Measurements from ENCODE around the gene SUV39H1.
"Not testable (repeated sequence)": the region's sequence is repeated elsewhere in the genome, so short reads cannot be mapped to it uniquely, and the experiment has no call there.

SUV39H1 gene

DNA sequence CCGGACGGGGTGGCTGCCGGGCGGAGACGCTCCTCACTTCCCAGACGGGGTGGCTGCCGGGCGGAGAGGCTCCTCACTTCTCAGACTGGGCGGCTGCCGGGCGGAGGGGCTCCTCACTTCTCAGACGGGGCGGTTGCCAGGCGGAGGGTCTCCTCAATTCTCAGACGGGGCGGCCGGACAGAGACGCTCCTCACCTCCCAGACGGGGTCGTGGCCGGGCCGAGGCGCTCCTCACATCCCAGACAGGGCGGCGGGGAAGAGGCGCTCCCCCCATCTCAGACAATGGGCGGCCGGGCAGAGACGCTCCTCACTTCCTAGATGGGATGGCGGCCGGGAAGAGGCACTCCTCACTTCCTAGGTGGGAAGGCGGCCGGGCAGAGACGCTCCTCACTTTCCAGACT, 36.8 kb upstream of the SUV39H1 start:
- H3K27me3 ChIP-seq (ENCODE audit: insufficient read depth, low read length, poor library complexity, severe bottlenecking); H3K9me2 ChIP-seq (replicated peaks; ENCODE audit: low read depth, low read length); H3K4me2 ChIP-seq (ENCODE audit: low read depth, low read length, poor library complexity, severe bottlenecking); H3K4me1 ChIP-seq (ENCODE audit: insufficient read depth, low read length, poor library complexity, severe bottlenecking); H3K4me3 ChIP-seq (ENCODE audit: low read length, poor library complexity, severe bottlenecking); H3K9me3 ChIP-seq (ENCODE audit: insufficient read depth, low read depth, low read length); H3F3A ChIP-seq (ENCODE audit: low read depth); H3K79me2 ChIP-seq (ENCODE audit: insufficient read depth, low read length); H4K20me1 ChIP-seq (ENCODE audit: insufficient read depth, low read length, poor library complexity, severe bottlenecking); H3K36me3 ChIP-seq (ENCODE audit: insufficient read depth, low read length); H3K9ac ChIP-seq (ENCODE audit: low read depth, low read length, poor library complexity, severe bottlenecking); H2AFZ ChIP-seq (ENCODE audit: low read length): not testable (repeated sequence)

DNA sequence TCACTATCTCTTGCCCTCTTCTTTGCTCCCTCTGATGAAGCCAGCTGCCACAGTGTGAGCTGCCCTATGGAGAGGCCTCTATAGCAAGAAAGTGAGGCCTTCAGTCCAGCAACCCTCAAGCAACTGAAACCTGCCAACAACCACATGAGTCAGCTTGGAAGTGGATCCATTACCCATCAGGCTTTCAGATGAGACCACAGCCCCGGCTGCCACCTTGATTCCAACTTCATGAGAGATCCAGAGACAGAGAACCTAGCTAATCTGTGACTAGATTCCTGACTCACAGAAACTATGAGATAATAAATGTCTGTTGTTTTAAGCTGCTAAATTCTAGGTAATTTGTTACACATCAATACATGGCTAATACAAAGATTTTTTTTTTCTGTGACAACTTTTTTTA, 33.3 kb upstream of the SUV39H1 start:
- Histone ChIP-seq H3K9me3 (ENCODE audit: insufficient read depth, low read depth, low read length) (no peaks in the 10 kb centered on the region), H2AFZ (ENCODE audit: low read length) (no peak overlapping the region), H3K27me3 (ENCODE audit: insufficient read depth, low read length, poor library complexity, severe bottlenecking) (no peaks in the 10 kb centered on the region), H3F3A (ENCODE audit: low read depth) (no peaks in the 10 kb centered on the region), H3K36me3 (ENCODE audit: insufficient read depth, low read length) (no peaks in the 10 kb centered on the region), H3K79me2 (ENCODE audit: insufficient read depth, low read length) (no peaks in the 10 kb centered on the region), H3K9me2 (replicated peaks; ENCODE audit: low read depth, low read length) (no peaks in the 10 kb centered on the region), H3K4me1 (ENCODE audit: insufficient read depth, low read length, poor library complexity, severe bottlenecking) (no peaks in the 10 kb centered on the region), H3K9ac (ENCODE audit: low read depth, low read length, poor library complexity, severe bottlenecking) (no peak overlapping the region), H3K4me3 (ENCODE audit: low read length, poor library complexity, severe bottlenecking) (no peak overlapping the region), H3K4me2 (ENCODE audit: low read depth, low read length, poor library complexity, severe bottlenecking) (no peak overlapping the region), H4K20me1 (ENCODE audit: insufficient read depth, low read length, poor library complexity, severe bottlenecking) (no peaks in the 10 kb centered on the region)
- TF ChIP-seq EZH2phosphoT487 (IDR thresholded peaks at IDR 0.05; ENCODE audit: borderline replicate concordance) = no peak
- TF ChIP-seq, protein P1, sequence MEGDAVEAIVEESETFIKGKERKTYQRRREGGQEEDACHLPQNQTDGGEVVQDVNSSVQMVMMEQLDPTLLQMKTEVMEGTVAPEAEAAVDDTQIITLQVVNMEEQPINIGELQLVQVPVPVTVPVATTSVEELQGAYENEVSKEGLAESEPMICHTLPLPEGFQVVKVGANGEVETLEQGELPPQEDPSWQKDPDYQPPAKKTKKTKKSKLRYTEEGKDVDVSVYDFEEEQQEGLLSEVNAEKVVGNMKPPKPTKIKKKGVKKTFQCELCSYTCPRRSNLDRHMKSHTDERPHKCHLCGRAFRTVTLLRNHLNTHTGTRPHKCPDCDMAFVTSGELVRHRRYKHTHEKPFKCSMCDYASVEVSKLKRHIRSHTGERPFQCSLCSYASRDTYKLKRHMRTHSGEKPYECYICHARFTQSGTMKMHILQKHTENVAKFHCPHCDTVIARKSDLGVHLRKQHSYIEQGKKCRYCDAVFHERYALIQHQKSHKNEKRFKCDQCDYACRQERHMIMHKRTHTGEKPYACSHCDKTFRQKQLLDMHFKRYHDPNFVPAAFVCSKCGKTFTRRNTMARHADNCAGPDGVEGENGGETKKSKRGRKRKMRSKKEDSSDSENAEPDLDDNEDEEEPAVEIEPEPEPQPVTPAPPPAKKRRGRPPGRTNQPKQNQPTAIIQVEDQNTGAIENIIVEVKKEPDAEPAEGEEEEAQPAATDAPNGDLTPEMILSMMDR (conservative IDR thresholded peaks at IDR 0.05; ENCODE audit: low read length) = no peak

DNA sequence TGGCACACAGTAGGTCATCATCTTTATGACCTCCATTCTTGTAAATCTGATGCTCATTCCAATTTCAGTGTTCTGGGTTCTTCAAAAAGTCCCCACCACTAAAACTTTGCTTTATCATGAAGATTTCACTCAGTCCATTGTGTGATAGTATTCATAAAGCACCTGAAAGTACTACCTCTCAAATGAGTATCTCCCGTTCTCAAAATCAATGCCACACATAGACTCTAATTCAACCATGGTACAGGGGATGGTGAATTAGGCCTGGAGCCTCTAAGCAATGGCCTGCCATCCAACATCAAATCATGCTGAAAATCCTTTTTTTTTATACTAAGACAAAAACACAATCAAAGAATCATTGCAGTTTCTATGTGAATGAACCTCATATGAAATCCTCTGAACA, 32.4 kb upstream of the SUV39H1 start:
- Histone ChIP-seq H3K36me3 (ENCODE audit: insufficient read depth, low read length) (no peaks in the 10 kb centered on the region), H2AFZ (ENCODE audit: low read length) (no peak overlapping the region), H3K9me3 (ENCODE audit: insufficient read depth, low read depth, low read length) (no peaks in the 10 kb centered on the region), H3K27me3 (ENCODE audit: insufficient read depth, low read length, poor library complexity, severe bottlenecking) (no peaks in the 10 kb centered on the region), H3K4me2 (ENCODE audit: low read depth, low read length, poor library complexity, severe bottlenecking) (no peak overlapping the region), H3K4me3 (ENCODE audit: low read length, poor library complexity, severe bottlenecking) (no peak overlapping the region), H4K20me1 (ENCODE audit: insufficient read depth, low read length, poor library complexity, severe bottlenecking) (no peaks in the 10 kb centered on the region), H3K4me1 (ENCODE audit: insufficient read depth, low read length, poor library complexity, severe bottlenecking) (no peaks in the 10 kb centered on the region), H3K9me2 (replicated peaks; ENCODE audit: low read depth, low read length) (no peaks in the 10 kb centered on the region), H3K9ac (ENCODE audit: low read depth, low read length, poor library complexity, severe bottlenecking) (no peak overlapping the region), H3F3A (ENCODE audit: low read depth) (no peaks in the 10 kb centered on the region), H3K79me2 (ENCODE audit: insufficient read depth, low read length) (no peaks in the 10 kb centered on the region)
- TF ChIP-seq, protein P1 (conservative IDR thresholded peaks at IDR 0.05; ENCODE audit: low read length) = no peak
- TF ChIP-seq EZH2phosphoT487 (IDR thresholded peaks at IDR 0.05; ENCODE audit: borderline replicate concordance) = no peak

DNA sequence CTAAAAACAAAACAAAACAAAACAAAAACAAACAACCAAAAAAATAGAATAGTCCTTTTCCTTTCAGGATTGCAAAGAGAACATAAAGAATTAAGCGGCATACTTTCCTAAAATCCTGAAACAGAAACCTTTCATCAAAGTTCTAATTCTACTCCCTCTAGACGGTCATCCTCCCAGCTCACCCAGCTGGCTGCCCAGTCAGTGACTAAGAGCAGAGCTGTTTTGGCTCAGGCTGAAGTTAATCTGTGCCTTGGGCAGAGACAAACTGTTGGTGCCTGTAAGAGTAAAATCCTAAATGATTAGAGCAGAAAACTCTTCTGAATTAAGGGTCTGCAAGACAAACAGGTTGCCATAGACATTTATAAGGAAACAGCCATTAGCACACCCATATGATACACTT, 30.5 kb upstream of the SUV39H1 start:
- no peaks in the 10 kb centered on the region for H3K27me3 ChIP-seq (ENCODE audit: insufficient read depth, low read length, poor library complexity, severe bottlenecking)
- no peak for TF ChIP-seq EZH2phosphoT487 (IDR thresholded peaks at IDR 0.05; ENCODE audit: borderline replicate concordance)
- TF ChIP-seq, protein P1 (conservative IDR thresholded peaks at IDR 0.05; ENCODE audit: low read length) = no peak
- H2AFZ ChIP-seq (ENCODE audit: low read length) = no peak overlapping the region

More for the DNA sequence above, 30.5 kb upstream of the SUV39H1 start:
- Histone ChIP-seq H3K9me2 (replicated peaks; ENCODE audit: low read depth, low read length) (no peaks in the 10 kb centered on the region), H3F3A (ENCODE audit: low read depth) (no peaks in the 10 kb centered on the region), H3K9ac (ENCODE audit: low read depth, low read length, poor library complexity, severe bottlenecking) (no peak overlapping the region), H3K36me3 (ENCODE audit: insufficient read depth, low read length) (no peaks in the 10 kb centered on the region), H3K4me2 (ENCODE audit: low read depth, low read length, poor library complexity, severe bottlenecking) (no peak overlapping the region), H3K4me1 (ENCODE audit: insufficient read depth, low read length, poor library complexity, severe bottlenecking) (no peaks in the 10 kb centered on the region), H4K20me1 (ENCODE audit: insufficient read depth, low read length, poor library complexity, severe bottlenecking) (no peaks in the 10 kb centered on the region), H3K79me2 (ENCODE audit: insufficient read depth, low read length) (no peaks in the 10 kb centered on the region), H3K9me3 (ENCODE audit: insufficient read depth, low read depth, low read length) (no peaks in the 10 kb centered on the region), H3K4me3 (ENCODE audit: low read length, poor library complexity, severe bottlenecking) (no peak overlapping the region)
